ENCODE results near the gene EHD1.
A peak's percentile ranks its signal among the peaks of the same experiment; 100 is the strongest.

Gene EHD1

DNA sequence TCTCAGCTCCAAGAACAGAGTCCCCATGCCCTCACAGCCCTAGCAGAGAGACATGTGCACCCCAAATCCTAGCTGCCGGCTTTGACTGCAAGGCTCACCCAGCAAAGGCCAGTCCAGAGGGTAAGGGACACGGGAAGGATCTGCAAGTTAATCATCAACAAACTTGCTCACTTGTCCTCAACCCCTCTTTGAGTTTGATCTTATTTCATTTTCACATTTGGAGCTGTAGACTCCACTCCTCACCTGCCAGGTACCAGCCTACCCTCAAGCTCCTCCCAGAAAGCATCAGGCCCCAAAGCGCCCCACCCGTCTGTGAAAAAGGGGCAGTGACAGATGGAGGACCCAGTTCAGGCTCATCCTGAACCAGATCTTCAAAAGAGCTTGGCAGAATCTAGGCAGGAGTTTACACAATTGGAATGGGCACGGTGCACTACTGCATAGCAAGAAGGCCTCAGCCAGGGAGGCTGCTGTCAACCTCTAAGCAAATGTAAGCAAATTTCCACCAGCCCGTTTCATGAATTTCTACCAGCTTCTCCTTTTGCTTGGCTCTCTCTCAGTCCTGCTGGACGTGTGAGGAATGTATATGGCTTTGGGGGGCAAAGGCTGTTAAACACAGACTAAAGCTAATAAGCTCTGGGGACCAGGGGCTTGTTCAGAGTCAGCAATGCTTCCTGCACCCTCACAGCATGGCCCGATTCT lies 5.5 kb downstream of the EHD1 start:
- no peak for DNase-seq (ENCODE audit: low spot score)

GRCh38 chr11:64871492-64871891 lies 6.9 kb downstream of the EHD1 start:
- DNase-seq (ENCODE audit: low spot score) = no peak

GRCh38 chr11:64870893-64871466 lies 7.4 kb downstream of the EHD1 start:
- DNase-seq (ENCODE audit: low spot score) = no peak

DNA sequence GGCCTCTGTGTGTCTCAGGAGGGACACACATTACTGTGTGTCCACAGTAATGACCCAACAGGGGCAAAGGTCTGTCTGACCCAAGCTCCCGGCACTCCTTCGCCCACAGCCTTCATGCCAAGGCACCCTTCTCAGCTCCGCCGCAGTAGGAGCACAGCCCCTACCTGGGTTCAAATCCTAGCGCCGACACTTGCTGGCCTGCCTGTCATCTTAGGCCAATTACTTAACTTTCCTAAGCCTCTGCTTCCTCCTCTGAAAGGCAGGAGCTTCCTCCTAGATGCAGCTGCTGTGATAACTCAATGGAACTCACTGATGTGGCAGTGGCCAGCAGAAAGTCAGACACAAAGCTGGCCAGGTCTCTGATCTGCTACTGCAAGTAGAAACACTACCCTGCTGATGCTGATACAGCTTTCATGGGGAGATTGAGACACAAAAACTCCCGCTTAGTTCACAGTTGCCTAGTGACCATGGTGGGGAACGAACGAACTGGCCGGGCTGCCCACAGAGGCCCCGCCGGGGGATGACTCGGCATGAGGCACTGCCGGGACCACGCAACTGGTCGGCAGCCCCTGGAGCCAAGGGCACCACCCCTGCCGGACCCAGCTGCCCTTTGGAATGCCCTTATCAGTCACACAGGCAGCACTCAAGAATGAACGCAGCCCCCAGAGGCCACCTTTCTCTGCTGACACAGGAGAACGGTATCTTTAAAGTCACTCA lies 8.1 kb downstream of the EHD1 start:
- DNase-seq (ENCODE audit: low spot score) = no peak

GRCh38 chr11:64869571-64870175 lies 8.7 kb downstream of the EHD1 start:
- no peak for DNase-seq (ENCODE audit: low spot score)

- DNase-seq (ENCODE audit: low spot score) = no peak
These were observed 9.4 kb downstream of the EHD1 start for GRCh38 chr11:64868904-64869570.

DNA sequence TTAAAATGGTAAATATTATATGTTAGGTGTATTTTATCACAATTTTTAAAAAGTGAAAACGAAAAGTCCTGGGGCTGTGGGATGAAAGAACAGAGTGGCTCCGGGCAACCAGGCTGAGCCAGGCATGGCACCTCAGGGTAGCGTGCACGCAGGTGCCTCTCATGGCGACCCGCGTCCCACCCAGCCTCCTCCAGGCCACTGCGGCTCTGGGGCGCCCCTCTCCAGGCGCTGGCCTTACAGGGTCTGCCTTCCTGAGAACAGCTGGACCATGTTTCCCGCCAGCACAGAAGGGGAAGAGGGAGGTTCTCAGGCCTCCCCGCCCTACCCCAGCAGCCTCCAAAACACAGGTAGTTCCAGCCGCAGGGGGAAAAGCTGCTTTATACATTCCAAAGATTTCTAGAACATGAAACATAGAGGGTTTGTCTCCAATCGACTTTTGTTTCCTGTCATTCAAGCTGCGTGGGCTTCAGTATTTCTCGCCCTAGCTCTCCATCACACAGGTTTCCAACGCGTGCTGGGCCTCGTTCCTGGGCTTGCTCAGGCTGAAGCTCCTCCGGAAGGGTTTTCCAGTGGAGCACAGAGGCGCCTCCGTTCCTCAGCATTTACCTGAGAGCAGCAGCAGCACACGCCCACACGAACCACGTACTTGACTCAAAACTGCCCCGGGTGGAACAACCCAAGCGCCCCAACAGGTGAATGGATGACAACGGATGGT lies 10.5 kb downstream of the EHD1 start:
- DNase-seq (ENCODE audit: low spot score) = no peak

GRCh38 chr11:64866173-64866491 lies 12.3 kb downstream of the EHD1 start:
- no peak for DNase-seq (ENCODE audit: low spot score)

DNA sequence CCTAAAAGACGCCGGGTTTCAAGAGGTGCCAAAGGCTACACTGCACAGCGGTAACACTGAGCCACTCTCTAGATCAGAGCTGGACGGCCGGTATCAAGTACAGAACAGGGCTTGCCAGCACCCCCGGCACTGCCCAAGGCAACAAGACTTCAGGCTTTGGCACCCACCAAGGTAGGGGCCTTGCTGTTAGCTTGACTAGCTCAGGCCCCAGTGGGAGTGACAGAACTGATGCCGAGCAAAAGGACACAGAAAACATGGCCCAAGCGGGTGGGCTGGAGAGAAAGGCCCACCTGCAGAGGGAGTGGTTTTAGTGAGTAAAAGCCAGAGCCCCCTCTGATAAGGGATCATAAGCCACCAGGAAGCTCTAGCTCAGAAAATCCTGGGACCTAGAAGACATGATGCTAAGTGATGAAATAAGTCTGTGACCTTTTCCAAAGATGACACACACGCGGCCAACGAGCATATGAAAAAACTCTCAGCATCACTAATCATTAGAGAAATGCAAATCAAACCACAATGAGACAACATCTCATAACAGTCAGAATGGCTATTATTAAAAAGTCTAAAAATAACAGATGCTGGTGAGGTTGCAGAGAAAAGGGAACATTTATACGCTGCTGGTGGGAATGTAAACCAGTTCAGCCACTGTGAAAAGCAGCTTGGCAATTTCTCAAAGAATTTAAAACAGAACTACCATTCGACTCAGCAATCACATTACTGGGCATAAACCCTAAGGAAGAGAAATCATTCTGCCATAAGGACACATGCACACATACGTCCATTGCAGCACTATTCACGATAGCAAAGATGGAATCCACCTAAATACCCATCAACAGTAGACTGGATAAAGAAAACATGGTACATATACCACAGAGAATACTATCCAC lies 12.9 kb downstream of the EHD1 start:
- DNase-seq (ENCODE audit: low spot score) = no peak

DNA sequence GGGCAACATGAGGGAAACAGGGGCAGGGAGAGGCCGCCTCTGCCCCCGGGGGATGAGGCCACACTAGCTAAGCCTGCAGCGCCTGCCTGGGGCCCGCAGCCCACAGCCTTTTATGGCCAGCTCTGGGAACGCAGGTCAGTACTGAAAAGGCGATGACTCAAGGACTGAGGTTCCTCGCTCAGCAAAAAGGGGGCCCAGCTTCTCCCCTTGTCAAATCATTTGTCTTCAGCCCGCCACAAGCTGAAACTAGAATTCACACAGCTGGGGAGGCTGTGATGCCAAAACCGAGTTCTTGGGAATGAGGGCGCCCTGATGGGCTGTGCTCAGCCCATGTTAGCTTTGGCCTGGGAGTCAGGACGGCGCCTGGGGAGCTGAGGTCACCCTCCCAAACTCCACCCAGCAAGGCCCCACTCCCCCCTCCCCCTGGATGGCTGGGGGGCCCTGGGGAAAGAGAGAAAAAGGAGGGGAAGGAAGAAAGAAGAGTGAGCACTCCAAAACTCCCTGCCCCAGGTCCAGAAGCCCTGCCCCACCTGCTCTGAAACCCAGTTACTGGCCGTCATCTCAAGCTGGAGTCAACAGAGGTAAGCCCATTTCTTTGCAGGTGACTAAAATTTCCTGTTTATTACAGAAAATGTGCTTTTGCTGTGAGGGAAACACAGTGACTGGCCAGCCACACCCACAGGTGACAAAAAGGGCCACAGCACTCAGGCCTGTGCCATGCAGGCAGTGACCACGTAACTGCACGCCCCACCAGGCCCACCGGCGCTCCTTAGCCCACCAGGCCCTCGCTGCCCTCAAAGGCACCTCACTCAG lies 13.7 kb downstream of the EHD1 start:
- no peak for DNase-seq (ENCODE audit: low spot score)

DNA sequence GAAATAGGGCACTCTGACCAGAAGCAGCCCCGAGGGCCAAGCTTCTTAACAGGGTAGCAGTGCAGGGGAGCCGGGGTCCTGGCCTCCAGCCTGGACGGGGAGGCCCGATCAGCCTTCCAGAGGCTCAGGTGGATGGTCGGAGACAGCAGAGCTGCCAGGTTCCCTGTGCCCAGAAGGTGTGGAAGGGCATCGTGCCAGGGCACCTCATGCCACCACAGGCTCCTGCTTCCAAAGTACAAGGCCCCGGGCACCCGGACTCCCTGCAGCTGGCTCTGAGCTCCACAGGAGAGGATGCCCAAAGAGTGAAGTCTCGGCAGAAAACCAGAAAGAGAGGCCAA lies 14.3 kb downstream of the EHD1 start:
- DNase-seq (ENCODE audit: low spot score) = no peak

DNA sequence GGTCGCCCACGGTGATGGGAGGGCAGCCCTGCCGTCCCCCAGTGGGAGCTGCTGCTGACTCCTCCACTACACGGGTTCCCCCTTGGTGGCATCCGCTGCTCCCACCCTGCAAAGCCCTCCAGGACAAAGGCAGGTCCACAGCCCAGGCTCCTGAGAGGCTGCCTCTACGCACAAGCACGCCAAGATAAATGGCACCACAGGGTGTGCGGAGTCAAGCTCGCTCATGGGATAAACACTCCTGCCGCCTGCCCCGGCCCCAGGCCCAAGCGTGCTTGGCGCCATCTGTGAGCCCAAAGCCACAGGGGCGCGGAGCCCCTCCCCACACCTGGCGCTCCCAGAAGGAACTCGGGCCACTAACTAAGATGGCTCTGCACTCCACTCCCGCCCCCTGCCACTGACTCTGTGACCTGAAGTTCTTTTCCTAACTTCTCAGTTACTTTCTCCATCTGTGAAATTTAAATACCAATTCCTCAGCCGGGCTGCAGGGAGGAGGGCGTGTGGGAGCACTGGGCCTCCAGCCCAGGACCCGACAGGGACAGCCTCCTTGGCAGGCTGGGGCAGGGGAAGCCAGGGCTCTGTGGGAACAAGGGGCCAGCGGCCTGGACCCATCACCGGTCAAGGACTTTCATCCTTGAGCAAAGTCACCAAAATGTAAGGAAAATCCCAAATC lies 14.9 kb downstream of the EHD1 start:
- no peak for DNase-seq (ENCODE audit: low spot score)

DNA sequence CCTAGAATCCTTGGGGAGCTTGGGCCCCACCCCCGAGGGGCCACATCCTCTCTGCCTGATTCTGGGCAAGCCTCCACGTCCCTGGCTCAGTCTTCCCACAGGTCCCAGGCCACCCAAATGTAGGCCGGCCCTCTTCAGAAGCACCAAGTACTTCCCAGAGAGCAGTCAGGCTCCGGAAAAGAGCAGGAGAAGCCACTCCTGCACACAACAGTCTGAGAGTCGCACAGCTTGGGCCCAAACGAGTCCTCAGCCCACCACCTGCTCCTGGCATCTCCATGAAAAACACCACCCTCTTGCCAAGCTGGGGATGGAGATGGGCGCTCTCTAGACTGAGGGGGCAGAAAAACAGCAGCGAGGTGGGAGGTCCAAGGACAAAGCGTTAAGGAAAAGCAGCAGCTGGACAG lies 15.4 kb downstream of the EHD1 start:
- no peak for DNase-seq (ENCODE audit: low spot score)

GRCh38 chr11:64861227-64861975 lies 17.0 kb downstream of the EHD1 start:
- no peak for DNase-seq (ENCODE audit: low spot score)

DNA sequence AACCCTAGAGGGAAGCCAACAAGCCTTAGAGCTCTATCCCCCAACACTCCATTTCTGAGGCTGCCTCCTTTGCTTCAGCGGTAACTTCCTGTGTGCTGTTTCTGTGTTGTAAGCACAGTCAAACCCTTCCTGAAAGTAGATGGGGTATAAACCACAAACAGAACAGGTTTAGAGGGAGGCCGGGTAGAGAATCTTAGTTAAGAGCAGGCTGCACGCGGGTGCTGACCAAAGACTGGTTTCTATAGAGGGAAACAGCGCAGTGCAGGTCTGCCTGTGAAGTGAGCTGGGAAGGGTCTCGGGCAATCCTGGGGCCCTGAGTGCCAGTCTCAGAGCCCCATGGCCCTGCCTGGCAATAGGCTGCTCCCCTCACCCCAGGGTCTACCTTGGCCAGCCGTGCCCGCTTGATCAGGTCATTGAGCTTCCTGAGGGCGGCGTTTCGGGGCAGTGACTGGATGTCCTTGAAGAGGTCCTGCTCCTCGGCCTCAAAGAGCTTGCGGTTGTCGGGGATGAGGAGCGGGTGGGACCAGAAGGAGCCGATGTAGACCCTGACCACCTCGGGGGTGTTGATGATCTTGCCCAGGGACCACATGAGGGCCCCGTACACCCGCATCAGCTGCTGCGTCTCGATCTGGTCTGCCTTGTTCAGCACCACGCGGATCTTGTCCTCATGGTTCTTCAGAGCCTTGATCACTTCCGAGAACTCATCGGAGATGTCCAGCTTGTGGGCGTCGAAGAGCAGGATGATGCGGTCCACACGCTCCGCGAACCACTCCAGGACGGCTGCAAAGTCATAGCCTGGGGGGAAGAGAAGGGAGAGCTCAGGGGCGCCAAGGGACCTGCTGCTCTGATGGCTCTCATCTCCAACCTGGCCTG lies 18.6 kb downstream of the EHD1 start:
- DNase-seq (ENCODE audit: low spot score) = peak; percentile 78

DNA sequence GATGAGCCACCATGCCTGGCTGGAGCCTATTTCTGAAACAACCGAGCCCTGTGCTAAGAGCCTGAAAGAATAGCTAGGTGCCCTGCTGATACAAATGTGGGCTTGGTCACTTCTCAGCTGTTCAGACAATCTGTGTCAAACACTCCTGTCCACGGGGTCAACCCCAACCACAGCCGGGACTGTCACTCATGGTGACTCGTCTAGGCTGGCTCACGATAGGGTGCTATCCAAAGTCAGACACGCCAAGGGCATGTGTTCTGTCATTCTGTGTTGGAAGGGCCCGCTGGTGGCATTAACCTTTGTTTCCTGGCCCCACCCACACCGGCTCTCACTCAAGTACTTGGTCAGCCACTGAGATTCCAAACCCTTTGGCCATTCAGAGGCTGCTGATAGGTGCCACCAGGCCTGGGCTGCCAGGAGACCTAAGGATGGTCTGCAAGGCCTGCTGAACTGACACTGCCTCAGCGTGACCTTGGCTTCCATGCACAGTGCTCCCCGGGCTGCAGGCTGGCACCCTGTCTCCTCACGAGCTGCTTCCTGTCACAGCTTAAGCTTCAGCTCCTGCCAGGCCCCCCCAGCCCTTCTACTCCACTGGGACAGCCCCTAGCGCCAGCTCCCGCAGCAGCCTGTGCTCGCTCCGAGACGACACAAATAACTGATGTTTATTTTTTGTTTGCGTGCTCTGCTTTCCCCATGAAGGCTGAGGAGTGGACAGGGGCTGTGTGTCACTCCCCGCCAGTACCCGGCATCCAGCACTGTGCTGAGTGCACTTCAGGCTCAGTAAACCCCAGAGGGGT lies 19.8 kb downstream of the EHD1 start:
- peak; percentile 73 for DNase-seq (ENCODE audit: low spot score)

- DNase-seq (ENCODE audit: low spot score) = no peak
These were observed 20.9 kb downstream of the EHD1 start for GRCh38 chr11:64857485-64857884.

All from CD4-positive, alpha-beta T cell treated with Interleukin-6 at 100 ng/mL for 8 hours (primary cell).